Stimulated activated CD8-positive, alpha-beta memory T cell treated with anti-CD3 and anti-CD28 coated beads, Interleukin-12 subunit alpha, Interleukin-12 subunit beta, amount 100 ng/mL, for 1 hour (primary cell): ENCODE results near the gene TFEB.

Experiments
- DNase-seq: peaks from one replicate; pipeline ENCODE4 v3.0.0-alpha.2; 2020; ENCODE audit warnings: low read depth

TFEB gene

GRCh38 chr6:41705996-41706835 is 29.2 kb downstream of the TFEB start:
- DNase-seq, result peak; percentile 15

GRCh38 chr6:41705311-41705995 is 30.0 kb downstream of the TFEB start:
- no peak for DNase-seq

GRCh38 chr6:41704656-41705310 is 30.6 kb downstream of the TFEB start:
- no peak for DNase-seq

- no peak for DNase-seq
Observed at GRCh38 chr6:41704028-41704427, 31.4 kb downstream of the TFEB start.

GRCh38 chr6:41702771-41703494 is 32.5 kb downstream of the TFEB start:
- no peak for DNase-seq

GRCh38 chr6:41702089-41702745 is 33.2 kb downstream of the TFEB start:
- DNase-seq, result no peak

- DNase-seq, result no peak
Observed at GRCh38 chr6:41700463-41701347, 34.7 kb downstream of the TFEB start.

- no peak for DNase-seq
Observed at GRCh38 chr6:41699063-41699462, 36.3 kb downstream of the TFEB start.

- no peak for DNase-seq
Observed at GRCh38 chr6:41697861-41698781, 37.3 kb downstream of the TFEB start.

GRCh38 chr6:41696788-41697187 is 38.6 kb downstream of the TFEB start:
- DNase-seq, result no peak

GRCh38 chr6:41695825-41696224 is 39.6 kb downstream of the TFEB start:
- no peak for DNase-seq

GRCh38 chr6:41694815-41695526 is 40.4 kb downstream of the TFEB start:
- no peak for DNase-seq

- no peak for DNase-seq
Observed at GRCh38 chr6:41693281-41694240, 41.8 kb downstream of the TFEB start.

- DNase-seq, result no peak
Observed at GRCh38 chr6:41692730-41693129, 42.7 kb downstream of the TFEB start.

- no peak for DNase-seq
Observed at GRCh38 chr6:41692080-41692675, 43.2 kb downstream of the TFEB start.

GRCh38 chr6:41691426-41692079 is 43.9 kb downstream of the TFEB start:
- DNase-seq, result no peak
